Stimulated activated CD8-positive, alpha-beta memory T cell treated with anti-CD3 and anti-CD28 coated beads, Interleukin-2, amount 100 ng/mL, for 1 hour (primary cell): ENCODE results near the gene NUPR1.
"Not testable (repeated sequence)": the region's sequence is repeated elsewhere in the genome, so short reads cannot be mapped to it uniquely, and the experiment has no call there.

Experiments
- DNase-seq, 2 donors: peaks; one replicate each; pipeline ENCODE4 v3.0.0-alpha.2; 2020; ENCODE audit warnings: low read depth in 2 of 2

Gene NUPR1

GRCh38 chr16:28498666-28499381 lies 40.0 kb downstream of the NUPR1 start:
- no peak for DNase-seq

GRCh38 chr16:28497861-28498599 lies 40.7 kb downstream of the NUPR1 start:
- DNase-seq = no peak

- no peak for DNase-seq
These were observed 41.4 kb downstream of the NUPR1 start for GRCh38 chr16:28497386-28497785.

GRCh38 chr16:28496844-28497243 lies 41.9 kb downstream of the NUPR1 start:
- no peak for DNase-seq

- no peak for DNase-seq
These were observed 42.7 kb downstream of the NUPR1 start for GRCh38 chr16:28495795-28496749.

GRCh38 chr16:28495098-28495793 lies 43.5 kb downstream of the NUPR1 start:
- no peak for DNase-seq

- peak; percentile 69 to 70 for DNase-seq
These were observed 44.5 kb downstream of the NUPR1 start, which contains the start of gene APOBR for GRCh38 chr16:28494121-28494851. APOBR (plus strand) TSS chr16:28494643; CDS start chr16:28494682, 39 bp downstream.

GRCh38 chr16:28492511-28492910 lies 46.3 kb downstream of the NUPR1 start:
- DNase-seq = no peak

- peak; percentile 70 to 78 for DNase-seq
These were observed 46.8 kb downstream of the NUPR1 start, which contains the start of gene CLN3 for GRCh38 chr16:28491970-28492474. CLN3 (minus strand) TSS chr16:28492074; CDS start chr16:28491759, 315 bp downstream.

GRCh38 chr16:28491230-28491969 lies 47.4 kb downstream of the NUPR1 start:
- no peak for DNase-seq

- DNase-seq = no peak
These were observed 52.5 kb downstream of the NUPR1 start for GRCh38 chr16:28486266-28486665.

- DNase-seq = not testable (repeated sequence)
These were observed 55.4 kb downstream of the NUPR1 start for GRCh38 chr16:28483361-28483760.
